NCI-H510A (cell line): Measurements from ENCODE around the gene MLXIP.

Experiments
- DNase-seq: peaks from one replicate; lab custom pipeline; 2025; lab: John Stamatoyannopoulos, UW

MLXIP gene

GRCh38 chr12:122126713-122127597 is 48.4 kb downstream of the MLXIP start:
- DNase-seq = no peak

DNA sequence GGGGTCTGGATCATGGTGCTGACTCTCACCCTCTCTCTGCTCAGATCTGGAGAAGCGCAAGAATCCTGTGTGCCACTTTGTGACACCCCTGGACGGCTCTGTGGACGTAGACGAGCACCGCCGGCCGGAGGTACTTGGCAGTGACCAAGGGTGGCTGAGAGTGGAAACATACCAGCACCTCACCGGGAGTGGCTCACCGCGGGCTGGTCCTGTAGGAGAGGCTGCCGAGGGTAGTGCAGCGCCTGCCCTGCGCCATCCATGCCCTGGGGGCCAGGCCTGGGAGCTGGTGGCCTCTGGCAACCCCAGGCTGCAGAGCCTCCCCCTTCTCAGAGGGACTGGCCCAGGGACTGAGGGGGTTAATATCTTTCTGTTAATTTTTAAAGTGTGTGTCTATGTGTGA is 49.3 kb downstream of the MLXIP start:
- DNase-seq = no peak

GRCh38 chr12:122128481-122128880 is 49.9 kb downstream of the MLXIP start:
- DNase-seq = no peak

DNA sequence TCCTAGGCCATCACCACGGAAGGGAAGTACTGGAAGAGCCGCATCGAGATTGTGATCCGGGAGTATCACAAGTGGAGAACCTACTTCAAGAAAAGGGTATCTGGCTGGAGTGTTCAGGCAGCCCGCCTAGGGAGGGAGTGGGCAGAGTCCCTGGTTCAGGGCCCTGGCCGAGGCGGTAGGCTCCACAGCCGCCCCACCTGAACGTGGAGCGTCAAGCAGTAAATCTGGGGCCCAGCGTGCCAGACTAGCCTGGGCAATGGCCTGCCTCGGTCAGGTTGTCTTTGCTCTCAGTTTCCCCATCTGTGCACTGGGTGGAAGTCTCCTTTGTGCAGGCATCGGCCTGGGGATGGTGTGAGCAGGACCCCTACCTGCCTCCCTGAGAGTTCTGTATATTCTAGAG is 50.6 kb downstream of the MLXIP start:
- DNase-seq = no peak

DNA sequence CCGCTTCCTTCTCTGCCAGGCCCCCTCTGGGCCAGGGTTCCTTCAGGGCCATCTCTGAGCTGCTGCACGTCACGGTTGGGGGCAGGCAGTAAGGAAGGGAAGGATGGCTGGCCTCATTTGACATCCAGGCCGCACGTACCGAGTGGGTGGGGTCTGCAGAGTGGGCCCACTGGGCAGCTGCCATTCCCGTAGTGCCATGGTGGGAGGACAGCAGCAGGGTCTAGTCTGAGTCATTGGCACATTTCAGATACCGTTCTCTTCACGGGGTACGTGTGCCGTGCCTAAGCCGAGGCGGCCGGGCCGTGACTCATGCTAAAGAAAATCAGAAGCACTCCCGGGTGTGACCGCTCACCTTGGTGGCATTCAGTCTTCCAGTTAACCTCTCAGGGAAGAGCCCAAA is 51.6 kb downstream of the MLXIP start:
- no peak for DNase-seq

GRCh38 chr12:122133192-122133950 is 54.8 kb downstream of the MLXIP start:
- DNase-seq = no peak

DNA sequence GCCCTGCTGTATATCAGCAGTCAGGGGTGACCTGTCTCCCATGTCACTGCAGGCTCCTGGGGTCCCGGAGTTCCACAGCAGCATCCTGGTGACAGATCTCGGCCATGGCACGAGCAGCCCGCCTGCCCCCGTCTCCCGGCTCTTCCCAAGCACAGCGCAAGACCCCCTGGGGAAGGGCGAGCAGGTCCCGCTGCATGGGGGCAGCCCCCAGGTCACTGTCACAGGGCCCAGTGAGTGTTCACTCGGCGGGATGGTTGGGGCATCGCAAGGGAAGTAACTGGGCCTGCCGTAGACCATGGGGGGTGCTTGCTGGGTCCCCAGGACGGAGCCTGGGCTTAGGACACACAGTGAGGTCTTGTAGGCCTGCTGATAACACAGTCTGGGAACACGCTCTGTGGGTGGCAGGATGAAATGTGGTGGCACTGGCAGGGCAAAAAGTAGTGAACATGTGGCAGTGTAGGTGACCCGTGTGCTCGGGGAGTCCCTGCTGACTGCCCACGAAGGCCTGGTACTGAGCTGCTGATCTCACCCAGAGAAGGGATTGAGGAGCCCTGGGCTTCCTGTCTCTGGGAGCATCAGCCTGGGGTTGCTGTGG is 57.0 kb downstream of the MLXIP start:
- no peak for DNase-seq

- DNase-seq = peak; percentile 22
Measured at GRCh38 chr12:122137229-122137628, 58.7 kb downstream of the MLXIP start.

GRCh38 chr12:122137681-122138080 is 59.1 kb downstream of the MLXIP start:
- DNase-seq = peak; percentile 83

DNA sequence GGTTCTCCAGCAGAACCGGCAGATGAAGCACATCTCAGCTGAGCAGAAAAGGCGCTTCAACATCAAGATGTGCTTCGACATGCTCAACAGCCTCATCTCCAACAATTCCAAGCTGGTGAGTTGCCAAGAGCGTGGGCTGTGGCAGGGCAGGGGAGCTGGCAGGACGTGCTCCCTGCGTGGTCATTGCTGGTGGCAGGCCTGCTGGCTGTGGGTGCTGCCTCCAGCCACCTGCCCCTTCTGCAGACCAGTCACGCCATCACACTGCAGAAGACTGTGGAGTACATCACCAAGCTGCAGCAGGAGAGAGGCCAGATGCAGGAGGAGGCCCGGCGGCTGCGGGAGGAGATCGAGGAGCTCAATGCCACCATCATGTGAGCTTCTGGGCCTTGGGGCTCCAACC is 59.6 kb downstream of the MLXIP start:
- no peak for DNase-seq

- no peak for DNase-seq
Measured at GRCh38 chr12:122138616-122139015, 60.1 kb downstream of the MLXIP start.

DNA sequence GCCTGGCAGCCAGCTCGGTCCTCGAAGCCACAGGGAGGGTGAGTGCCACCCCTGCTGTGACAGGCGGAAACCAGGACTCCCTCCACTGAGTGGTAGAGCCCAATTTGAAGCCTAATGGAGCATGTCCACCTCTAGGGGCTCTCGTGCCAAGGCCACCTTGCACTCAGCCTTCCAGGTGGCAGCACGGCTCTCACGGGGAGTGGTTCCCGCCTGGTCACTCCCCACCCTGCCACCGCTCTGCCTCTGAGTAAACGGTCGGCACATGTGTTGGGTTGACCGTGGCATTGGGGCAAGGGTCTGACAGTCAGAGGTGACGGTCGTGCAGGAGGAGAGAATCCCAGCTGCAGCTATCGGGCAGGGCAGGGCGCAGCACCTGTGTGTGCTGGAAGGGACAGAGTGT is 60.7 kb downstream of the MLXIP start:
- DNase-seq = peak; percentile 42

GRCh38 chr12:122139941-122140340 is 61.4 kb downstream of the MLXIP start:
- DNase-seq = no peak

- DNase-seq = no peak
Measured at GRCh38 chr12:122140467-122141257, 62.1 kb downstream of the MLXIP start.

GRCh38 chr12:122141911-122142725 is 63.6 kb downstream of the MLXIP start:
- DNase-seq = no peak

DNA sequence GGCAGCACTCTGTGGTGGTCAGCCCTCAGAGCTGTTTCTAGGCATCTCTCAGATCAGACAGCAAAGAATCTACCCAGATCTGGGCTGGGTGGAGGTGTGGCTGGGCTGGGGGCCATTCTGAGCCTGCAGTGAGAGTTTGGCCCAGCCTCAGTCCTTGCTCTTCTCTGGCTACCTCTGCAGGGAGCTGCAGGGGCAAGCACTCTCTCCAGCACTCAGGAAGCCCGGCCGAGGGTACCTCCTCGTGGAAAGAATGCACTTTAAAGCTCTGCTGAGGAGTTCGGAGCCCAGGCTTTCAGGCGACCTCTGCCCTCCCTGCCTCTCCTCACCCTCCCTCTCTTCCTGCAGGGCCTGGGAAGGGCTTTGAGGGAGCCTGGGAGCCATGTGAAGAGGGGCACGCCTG is 64.3 kb downstream of the MLXIP start:
- no peak for DNase-seq

DNA sequence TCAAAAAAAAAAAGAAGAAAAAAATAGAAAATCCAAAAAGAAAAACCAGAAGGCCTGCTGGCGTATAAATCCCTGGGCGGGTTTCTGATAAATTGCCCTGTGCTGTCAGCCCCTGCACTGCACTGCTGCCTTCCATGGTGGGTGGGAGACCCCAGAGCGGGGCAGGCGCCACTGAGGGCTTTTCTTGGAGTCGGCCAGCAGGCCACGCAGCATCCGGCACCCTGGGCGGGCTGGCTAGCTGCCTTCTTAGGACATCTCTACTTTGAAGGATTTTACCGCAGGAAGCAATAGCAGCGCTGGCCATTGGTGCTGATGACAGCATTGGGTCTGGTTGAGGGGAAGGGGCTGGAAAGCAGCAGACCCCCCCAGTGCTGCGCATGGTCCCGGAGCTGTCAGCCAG is 66.3 kb downstream of the MLXIP start:
- DNase-seq = no peak

GRCh38 chr12:122145505-122146330 is 67.2 kb downstream of the MLXIP start:
- DNase-seq = no peak

DNA sequence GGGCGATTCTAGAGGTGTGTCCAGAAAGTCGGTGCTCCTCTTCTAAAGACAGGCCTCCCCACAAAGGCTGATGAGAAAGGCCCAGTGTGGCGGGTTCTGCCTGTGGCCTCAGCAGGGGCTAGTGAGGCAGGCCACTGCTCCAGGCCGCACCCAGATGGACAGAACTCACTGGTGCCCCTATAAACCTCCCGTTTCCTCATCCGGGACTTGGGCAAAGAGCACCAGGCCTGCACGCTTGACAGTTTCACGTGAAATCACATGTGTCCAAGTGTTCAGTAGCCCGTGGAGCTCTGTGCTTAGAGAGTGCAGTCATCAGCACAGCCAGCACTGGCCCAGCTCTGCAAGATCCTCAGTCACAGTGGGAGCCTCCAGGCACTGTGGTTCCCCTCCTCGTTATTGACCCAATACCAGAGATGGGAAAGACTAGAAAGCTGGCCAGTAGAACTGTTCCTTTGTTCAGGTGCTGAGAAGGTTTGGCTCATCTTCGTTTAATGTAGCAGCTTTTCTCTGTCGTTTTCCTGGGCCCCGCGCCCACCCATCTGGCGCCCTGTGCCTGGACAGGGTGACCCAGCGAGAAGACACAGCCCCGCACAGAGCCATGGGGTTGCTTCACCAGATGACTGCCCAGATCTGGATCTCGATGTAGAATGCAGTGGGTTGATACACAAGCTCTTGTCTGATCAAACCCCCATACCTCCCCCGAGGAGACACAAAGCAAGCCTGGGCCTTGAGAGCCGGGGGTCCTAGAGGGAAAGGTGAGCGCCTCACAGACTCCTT is 69.1 kb downstream of the MLXIP start:
- no peak for DNase-seq

DNA sequence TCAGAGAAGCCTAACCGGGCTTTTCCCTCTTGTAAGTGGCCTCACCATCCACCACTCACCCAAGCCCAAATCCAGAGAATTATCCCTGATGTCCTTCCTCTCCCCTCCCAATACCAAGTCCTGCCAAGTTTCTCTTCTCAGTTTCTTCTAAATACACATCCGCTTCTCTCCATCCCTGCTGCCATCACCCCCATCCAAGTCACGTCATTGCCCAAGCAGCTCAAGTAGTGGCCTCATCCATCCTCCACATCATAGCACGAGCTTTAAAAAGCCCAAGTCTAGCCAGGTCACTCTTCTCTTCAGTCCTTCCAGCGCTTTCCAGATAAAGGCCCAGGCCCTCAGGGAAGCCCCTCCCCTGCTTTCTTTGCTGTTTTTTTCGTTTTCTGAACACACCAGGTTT is 70.1 kb downstream of the MLXIP start:
- no peak for DNase-seq
